GM23338 (cell line): Measurements from ENCODE around the gene DOCK11. TPM values are rescaled to one million over a fixed set of nuclear protein-coding genes. Genes with fewer than 3 reads are reported as not detected.

Experiments used
- EZH2phosphoT487 ChIP-seq: fragments of 200-600 bp; sonication (generic); IDR thresholded peaks from one replicate; pipeline ENCODE4 v1.8.1; 2018; ENCODE audit warnings: antibody characterized with exemption; ENCODE audit not compliant: unreplicated experiment
- JUNB ChIP-seq: IDR thresholded peaks from one replicate; pipeline ENCODE4 v1.6.1; 2016; ENCODE audit warnings: antibody characterized with exemption; ENCODE audit not compliant: unreplicated experiment
- POLR2AphosphoS5 ChIP-seq: IDR thresholded peaks from 2 replicates; pipeline ENCODE4 v1.6.1; 2016; ENCODE audit warnings: antibody characterized with exemption, low read depth
- STAT1 ChIP-seq: IDR thresholded peaks from one replicate; pipeline ENCODE4 v1.6.1; 2016; ENCODE audit warnings: antibody characterized with exemption; ENCODE audit not compliant: unreplicated experiment
- ZNF114 ChIP-seq: fragments of 250-450 bp; sonication (Bioruptor Pico); IDR thresholded peaks from 2 replicates; pipeline ENCODE4 v1.5.0; 2020; ENCODE audit warnings: mild to moderate bottlenecking, moderate library complexity
- ZNF331 ChIP-seq: fragments of 250-450 bp; sonication (Bioruptor Pico); IDR thresholded peaks from 2 replicates; pipeline ENCODE4 v1.5.0; 2020; ENCODE audit warnings: low read depth, mild to moderate bottlenecking, moderate library complexity
- polyA plus RNA-seq: library from polyadenylated mRNA; unstranded; fragments of >200 nt; fragmentation: Nextera tagmentation; extraction: Ambion mirVana; gene quantifications from 2 replicates; pipeline ENCODE4 v1.2.1, GENCODE V29; 2016
- total RNA-seq: library from RNA; depleted of rRNA; stranded (reverse); fragments of >200 nt; shearing (Covaris generic); gene quantifications from 2 replicates; pipeline ENCODE4 v1.2.3, GENCODE V29; 2014
- TF ChIP-seq, protein P1 (sequence below): fragments of 250-450 bp; sonication (Bioruptor Pico); IDR thresholded peaks from 2 replicates; pipeline ENCODE4 v1.5.0; 2020; ENCODE audit warnings: mild to moderate bottlenecking, moderate library complexity
- TF ChIP-seq, protein P2 (sequence below), 2 experiments: fragments of 200-600 bp in 1 of 2; sonication (generic) in 1 of 2; conservative IDR thresholded peaks; 2 replicates each; pipeline versions ENCODE4 v1.5.1 to v1.6.1; 2016 to 2017; ENCODE audit warnings: antibody characterized with exemption in 2 of 2, low read depth in 2 of 2, mild to moderate bottlenecking in 2 of 2, moderate library complexity in 1 of 2
- TF ChIP-seq, protein P3 (sequence below): IDR thresholded peaks from one replicate; pipeline ENCODE4 v1.6.1; 2018; ENCODE audit warnings: antibody characterized with exemption; ENCODE audit not compliant: unreplicated experiment

DOCK11 gene
- total and polyA plus RNA-seq, 2 experiments from 2014 or later: 6.0 to 12.3 TPM

DNA sequence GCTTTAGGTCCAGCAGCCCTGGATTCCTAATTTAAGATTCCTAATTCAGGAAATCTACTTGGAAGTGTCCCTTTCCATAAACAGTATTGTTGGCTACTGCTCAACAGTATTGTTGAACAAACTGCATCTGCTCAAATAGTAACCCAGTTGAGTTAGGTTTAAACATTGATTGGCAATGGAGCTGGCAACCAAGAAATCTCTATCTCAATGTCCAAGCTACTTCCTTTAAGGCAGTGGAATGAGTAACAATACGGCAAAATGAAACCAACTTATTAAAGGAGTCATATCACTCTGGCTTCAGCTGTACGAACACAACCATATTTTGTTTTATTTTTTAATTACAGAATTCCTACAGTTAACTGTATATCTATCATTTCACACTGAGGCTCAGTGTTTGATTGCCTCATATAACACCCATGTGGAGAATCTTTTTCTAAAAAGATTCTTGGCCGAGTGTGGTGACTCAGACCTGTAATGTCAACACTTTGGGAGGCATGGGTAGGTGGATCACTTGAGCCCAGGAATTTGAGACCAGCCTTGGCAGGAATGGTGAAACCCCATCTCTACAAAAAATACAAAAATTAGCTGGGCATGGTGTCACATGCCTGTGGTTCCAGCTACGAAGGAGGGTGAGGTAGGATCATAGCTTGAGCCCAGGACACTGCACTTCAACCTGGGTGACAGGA lies 160.1 kb downstream of the DOCK11 start (continued):
- TF ChIP-seq, protein P1, sequence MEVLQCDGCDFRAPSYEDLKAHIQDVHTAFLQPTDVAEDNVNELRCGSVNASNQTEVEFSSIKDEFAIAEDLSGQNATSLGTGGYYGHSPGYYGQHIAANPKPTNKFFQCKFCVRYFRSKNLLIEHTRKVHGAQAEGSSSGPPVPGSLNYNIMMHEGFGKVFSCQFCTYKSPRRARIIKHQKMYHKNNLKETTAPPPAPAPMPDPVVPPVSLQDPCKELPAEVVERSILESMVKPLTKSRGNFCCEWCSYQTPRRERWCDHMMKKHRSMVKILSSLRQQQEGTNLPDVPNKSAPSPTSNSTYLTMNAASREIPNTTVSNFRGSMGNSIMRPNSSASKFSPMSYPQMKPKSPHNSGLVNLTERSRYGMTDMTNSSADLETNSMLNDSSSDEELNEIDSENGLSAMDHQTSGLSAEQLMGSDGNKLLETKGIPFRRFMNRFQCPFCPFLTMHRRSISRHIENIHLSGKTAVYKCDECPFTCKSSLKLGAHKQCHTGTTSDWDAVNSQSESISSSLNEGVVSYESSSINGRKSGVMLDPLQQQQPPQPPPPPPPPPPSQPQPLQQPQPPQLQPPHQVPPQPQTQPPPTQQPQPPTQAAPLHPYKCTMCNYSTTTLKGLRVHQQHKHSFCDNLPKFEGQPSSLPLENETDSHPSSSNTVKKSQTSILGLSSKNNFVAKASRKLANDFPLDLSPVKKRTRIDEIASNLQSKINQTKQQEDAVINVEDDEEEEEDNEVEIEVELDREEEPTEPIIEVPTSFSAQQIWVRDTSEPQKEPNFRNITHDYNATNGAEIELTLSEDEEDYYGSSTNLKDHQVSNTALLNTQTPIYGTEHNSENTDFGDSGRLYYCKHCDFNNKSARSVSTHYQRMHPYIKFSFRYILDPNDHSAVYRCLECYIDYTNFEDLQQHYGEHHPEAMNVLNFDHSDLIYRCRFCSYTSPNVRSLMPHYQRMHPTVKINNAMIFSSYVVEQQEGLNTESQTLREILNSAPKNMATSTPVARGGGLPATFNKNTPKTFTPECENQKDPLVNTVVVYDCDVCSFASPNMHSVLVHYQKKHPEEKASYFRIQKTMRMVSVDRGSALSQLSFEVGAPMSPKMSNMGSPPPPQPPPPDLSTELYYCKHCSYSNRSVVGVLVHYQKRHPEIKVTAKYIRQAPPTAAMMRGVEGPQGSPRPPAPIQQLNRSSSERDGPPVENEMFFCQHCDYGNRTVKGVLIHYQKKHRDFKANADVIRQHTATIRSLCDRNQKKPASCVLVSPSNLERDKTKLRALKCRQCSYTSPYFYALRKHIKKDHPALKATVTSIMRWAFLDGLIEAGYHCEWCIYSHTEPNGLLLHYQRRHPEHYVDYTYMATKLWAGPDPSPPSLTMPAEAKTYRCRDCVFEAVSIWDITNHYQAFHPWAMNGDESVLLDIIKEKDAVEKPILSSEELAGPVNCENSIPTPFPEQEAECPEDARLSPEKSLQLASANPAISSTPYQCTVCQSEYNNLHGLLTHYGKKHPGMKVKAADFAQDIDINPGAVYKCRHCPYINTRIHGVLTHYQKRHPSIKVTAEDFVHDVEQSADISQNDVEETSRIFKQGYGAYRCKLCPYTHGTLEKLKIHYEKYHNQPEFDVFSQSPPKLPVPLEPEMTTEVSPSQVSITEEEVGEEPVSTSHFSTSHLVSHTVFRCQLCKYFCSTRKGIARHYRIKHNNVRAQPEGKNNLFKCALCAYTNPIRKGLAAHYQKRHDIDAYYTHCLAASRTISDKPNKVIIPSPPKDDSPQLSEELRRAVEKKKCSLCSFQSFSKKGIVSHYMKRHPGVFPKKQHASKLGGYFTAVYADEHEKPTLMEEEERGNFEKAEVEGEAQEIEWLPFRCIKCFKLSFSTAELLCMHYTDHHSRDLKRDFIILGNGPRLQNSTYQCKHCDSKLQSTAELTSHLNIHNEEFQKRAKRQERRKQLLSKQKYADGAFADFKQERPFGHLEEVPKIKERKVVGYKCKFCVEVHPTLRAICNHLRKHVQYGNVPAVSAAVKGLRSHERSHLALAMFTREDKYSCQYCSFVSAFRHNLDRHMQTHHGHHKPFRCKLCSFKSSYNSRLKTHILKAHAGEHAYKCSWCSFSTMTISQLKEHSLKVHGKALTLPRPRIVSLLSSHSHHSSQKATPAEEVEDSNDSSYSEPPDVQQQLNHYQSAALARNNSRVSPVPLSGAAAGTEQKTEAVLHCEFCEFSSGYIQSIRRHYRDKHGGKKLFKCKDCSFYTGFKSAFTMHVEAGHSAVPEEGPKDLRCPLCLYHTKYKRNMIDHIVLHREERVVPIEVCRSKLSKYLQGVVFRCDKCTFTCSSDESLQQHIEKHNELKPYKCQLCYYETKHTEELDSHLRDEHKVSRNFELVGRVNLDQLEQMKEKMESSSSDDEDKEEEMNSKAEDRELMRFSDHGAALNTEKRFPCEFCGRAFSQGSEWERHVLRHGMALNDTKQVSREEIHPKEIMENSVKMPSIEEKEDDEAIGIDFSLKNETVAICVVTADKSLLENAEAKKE (CRISPR knock-in tag): no peak
- TF ChIP-seq, protein P2, sequence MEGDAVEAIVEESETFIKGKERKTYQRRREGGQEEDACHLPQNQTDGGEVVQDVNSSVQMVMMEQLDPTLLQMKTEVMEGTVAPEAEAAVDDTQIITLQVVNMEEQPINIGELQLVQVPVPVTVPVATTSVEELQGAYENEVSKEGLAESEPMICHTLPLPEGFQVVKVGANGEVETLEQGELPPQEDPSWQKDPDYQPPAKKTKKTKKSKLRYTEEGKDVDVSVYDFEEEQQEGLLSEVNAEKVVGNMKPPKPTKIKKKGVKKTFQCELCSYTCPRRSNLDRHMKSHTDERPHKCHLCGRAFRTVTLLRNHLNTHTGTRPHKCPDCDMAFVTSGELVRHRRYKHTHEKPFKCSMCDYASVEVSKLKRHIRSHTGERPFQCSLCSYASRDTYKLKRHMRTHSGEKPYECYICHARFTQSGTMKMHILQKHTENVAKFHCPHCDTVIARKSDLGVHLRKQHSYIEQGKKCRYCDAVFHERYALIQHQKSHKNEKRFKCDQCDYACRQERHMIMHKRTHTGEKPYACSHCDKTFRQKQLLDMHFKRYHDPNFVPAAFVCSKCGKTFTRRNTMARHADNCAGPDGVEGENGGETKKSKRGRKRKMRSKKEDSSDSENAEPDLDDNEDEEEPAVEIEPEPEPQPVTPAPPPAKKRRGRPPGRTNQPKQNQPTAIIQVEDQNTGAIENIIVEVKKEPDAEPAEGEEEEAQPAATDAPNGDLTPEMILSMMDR (conservative IDR thresholded peaks at IDR 0.05; ENCODE audit: low read depth in 2 of 2): no peak
- TF ChIP-seq ZNF331 (CRISPR knock-in tag) (no peak), STAT1 (no peak), POLR2AphosphoS5 (no peak), EZH2phosphoT487 (no peak), JUNB (no peak), ZNF114 (CRISPR knock-in tag) (no peak)
- TF ChIP-seq, protein P3, sequence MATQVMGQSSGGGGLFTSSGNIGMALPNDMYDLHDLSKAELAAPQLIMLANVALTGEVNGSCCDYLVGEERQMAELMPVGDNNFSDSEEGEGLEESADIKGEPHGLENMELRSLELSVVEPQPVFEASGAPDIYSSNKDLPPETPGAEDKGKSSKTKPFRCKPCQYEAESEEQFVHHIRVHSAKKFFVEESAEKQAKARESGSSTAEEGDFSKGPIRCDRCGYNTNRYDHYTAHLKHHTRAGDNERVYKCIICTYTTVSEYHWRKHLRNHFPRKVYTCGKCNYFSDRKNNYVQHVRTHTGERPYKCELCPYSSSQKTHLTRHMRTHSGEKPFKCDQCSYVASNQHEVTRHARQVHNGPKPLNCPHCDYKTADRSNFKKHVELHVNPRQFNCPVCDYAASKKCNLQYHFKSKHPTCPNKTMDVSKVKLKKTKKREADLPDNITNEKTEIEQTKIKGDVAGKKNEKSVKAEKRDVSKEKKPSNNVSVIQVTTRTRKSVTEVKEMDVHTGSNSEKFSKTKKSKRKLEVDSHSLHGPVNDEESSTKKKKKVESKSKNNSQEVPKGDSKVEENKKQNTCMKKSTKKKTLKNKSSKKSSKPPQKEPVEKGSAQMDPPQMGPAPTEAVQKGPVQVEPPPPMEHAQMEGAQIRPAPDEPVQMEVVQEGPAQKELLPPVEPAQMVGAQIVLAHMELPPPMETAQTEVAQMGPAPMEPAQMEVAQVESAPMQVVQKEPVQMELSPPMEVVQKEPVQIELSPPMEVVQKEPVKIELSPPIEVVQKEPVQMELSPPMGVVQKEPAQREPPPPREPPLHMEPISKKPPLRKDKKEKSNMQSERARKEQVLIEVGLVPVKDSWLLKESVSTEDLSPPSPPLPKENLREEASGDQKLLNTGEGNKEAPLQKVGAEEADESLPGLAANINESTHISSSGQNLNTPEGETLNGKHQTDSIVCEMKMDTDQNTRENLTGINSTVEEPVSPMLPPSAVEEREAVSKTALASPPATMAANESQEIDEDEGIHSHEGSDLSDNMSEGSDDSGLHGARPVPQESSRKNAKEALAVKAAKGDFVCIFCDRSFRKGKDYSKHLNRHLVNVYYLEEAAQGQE: no peak
